Loucy (cell line): ENCODE data around the gene RBM8A.

Experiments
- H2AFZ ChIP-seq: fragments of 200-600 bp; sonication (generic); 2 replicates; pipeline ENCODE4 v1.6.0; 2016; ENCODE audit warnings: antibody characterized with exemption, mild to moderate bottlenecking, low read length, moderate library complexity
- H3F3A ChIP-seq: fragments of 200-600 bp; 2 replicates; pipeline ENCODE4 v1.6.0; 2016; ENCODE audit warnings: antibody characterized with exemption, low read depth, mild to moderate bottlenecking
- H3K27me3 ChIP-seq: fragments of 200-600 bp; sonication (generic); 2 replicates; pipeline ENCODE4 v1.6.1; 2014; ENCODE audit warnings: low read length, mild to moderate bottlenecking; ENCODE audit not compliant: insufficient read depth, poor library complexity, severe bottlenecking
- H3K36me3 ChIP-seq: fragments of 200-600 bp; sonication (generic); 2 replicates; pipeline ENCODE4 v1.6.1; 2016; ENCODE audit warnings: low read length; ENCODE audit not compliant: insufficient read depth
- H3K4me1 ChIP-seq: fragments of 200-600 bp; sonication (generic); 2 replicates; pipeline ENCODE4 v1.5.1; 2014; ENCODE audit warnings: low read length, mild to moderate bottlenecking; ENCODE audit not compliant: insufficient read depth, poor library complexity, severe bottlenecking
- H3K4me2 ChIP-seq: fragments of 200-600 bp; sonication (generic); 2 replicates; pipeline ENCODE4 v1.6.0; 2014; ENCODE audit warnings: antibody characterized with exemption, low read length, low read depth, mild to moderate bottlenecking; ENCODE audit not compliant: poor library complexity, severe bottlenecking
- H3K4me3 ChIP-seq: fragments of 200-600 bp; sonication (generic); 2 replicates; pipeline ENCODE4 v1.5.1; 2014; ENCODE audit warnings: low read length, mild to moderate bottlenecking, mixed read lengths; ENCODE audit not compliant: poor library complexity, severe bottlenecking
- H3K79me2 ChIP-seq: fragments of 200-600 bp; sonication (generic); 2 replicates; pipeline ENCODE4 v1.6.1; 2014; ENCODE audit warnings: low read length; ENCODE audit not compliant: insufficient read depth
- H3K9ac ChIP-seq: fragments of 200-600 bp; sonication (generic); 2 replicates; pipeline ENCODE4 v1.6.0; 2014; ENCODE audit warnings: mild to moderate bottlenecking, low read depth, low read length, moderate library complexity; ENCODE audit not compliant: poor library complexity, severe bottlenecking
- H3K9me2 ChIP-seq: fragments of 200-600 bp; sonication (generic); replicated peaks from 2 replicates; pipeline ENCODE4 v1.6.1; 2016; ENCODE audit warnings: low read depth, low read length, mixed read lengths
- H3K9me3 ChIP-seq: fragments of 200-600 bp; sonication (generic); 2 replicates; pipeline ENCODE4 v1.6.1; 2014; ENCODE audit warnings: mild to moderate bottlenecking, antibody characterized with exemption, low read length, low read depth; ENCODE audit not compliant: insufficient read depth
- H4K20me1 ChIP-seq: fragments of 200-600 bp; sonication (generic); 2 replicates; pipeline ENCODE4 v1.6.0; 2014; ENCODE audit warnings: antibody characterized with exemption, low read length, mild to moderate bottlenecking; ENCODE audit not compliant: insufficient read depth, poor library complexity, severe bottlenecking
- CTCF ChIP-seq: fragments of 200-600 bp; sonication (generic); conservative IDR thresholded peaks from 2 replicates; pipeline ENCODE4 v1.5.1; 2014; ENCODE audit warnings: mild to moderate bottlenecking, antibody characterized with exemption, low read length
- EZH2phosphoT487 ChIP-seq: fragments of 200-600 bp; IDR thresholded peaks from 2 replicates; pipeline ENCODE4 v1.6.1; 2018; ENCODE audit warnings: antibody characterized with exemption, mild to moderate bottlenecking, moderate library complexity, borderline replicate concordance

The RBM8A gene

GRCh38 chr1:145897969-145898368 lies 29.3 kb downstream of the RBM8A start:
- Histone ChIP-seq H3K79me2 (no peaks in the 10 kb centered on the region), H3K4me1 (no peaks in the 10 kb centered on the region), H3K9me3 (no peaks in the 10 kb centered on the region), H3K9ac (no peak overlapping the region), H3K9me2 (no peaks in the 10 kb centered on the region), H3K27me3 (no peaks in the 10 kb centered on the region), H3K4me3 (no peak overlapping the region), H2AFZ (no peak overlapping the region), H4K20me1 (no peaks in the 10 kb centered on the region), H3K4me2 (no peak overlapping the region), H3K36me3 (no peaks in the 10 kb centered on the region), H3F3A (no peaks in the 10 kb centered on the region)
- TF ChIP-seq EZH2phosphoT487 (no peak), CTCF (no peak)

DNA sequence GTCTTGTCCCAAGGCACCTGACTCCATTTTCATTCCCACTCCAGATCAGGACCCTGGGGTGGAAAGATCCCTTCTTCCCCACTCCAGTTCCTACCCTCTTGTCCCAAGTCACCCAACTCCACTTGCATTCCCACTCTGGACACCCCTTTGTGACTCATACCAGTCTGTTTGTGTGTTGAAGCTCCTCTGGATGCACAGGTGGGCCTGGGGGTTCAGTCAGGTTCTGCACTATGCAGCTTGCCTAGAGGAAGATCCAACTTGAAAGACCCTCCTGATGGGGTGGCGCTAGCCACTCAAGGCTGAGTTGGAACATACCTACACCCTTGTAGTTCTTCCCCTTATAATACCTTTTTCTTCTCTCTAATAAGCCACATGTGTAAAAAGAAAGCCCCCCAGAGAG lies 31.8 kb downstream of the RBM8A start:
- no peaks in the 10 kb centered on the region for H3F3A ChIP-seq

DNA sequence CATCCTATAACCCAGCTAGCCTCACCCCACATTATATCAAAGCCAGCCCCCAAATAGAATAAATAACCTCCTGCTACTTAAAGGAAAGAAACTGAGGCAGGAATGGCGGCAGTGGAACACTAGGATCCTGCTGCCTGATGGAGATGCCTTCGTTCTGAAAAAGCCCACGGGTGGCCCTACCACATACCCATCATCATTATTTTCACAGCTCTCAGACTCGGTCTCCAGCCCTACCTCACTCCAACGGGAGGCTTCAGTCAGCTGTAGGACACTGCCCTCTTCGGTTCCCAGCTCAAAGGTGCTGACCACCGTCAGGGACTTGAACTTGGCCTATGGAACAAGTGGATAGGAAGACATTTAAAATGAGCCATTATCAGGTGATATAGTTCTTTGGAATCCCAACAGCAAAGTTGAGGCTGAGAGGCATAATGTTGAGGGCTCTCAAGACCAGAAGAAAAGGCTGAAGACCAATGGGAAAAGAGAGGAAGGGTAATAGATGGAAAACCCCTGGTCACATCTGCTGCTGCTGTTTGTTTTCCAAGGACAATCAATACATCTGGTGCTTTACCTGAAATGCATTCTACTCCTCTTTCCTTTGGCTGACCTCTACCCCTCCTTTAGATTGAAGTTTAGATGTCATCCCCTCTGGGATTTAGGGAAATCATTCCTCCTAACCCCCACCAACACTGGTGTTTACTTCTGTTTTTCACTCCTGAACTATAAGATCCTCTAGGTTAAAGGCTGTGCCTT lies 33.8 kb downstream of the RBM8A start:
- Histone ChIP-seq H3K9me3 (no peaks in the 10 kb centered on the region), H3K79me2 (no peaks in the 10 kb centered on the region), H3K36me3 (no peaks in the 10 kb centered on the region), H4K20me1 (no peaks in the 10 kb centered on the region), H3K9me2 (no peaks in the 10 kb centered on the region), H2AFZ (no peak overlapping the region), H3K4me3 (no peak overlapping the region), H3K4me1 (no peaks in the 10 kb centered on the region), H3K9ac (no peak overlapping the region), H3F3A (no peaks in the 10 kb centered on the region), H3K4me2 (no peak overlapping the region), H3K27me3 (no peaks in the 10 kb centered on the region)
- TF ChIP-seq EZH2phosphoT487 (no peak), CTCF (no peak)

More for the DNA sequence above, 31.8 kb downstream of the RBM8A start:
- Histone ChIP-seq H3K4me2 (no peak overlapping the region), H3K4me3 (no peak overlapping the region), H3K9me2 (no peaks in the 10 kb centered on the region), H3K79me2 (no peaks in the 10 kb centered on the region), H4K20me1 (no peaks in the 10 kb centered on the region), H2AFZ (no peak overlapping the region), H3K4me1 (no peaks in the 10 kb centered on the region), H3K9me3 (no peaks in the 10 kb centered on the region), H3K9ac (no peak overlapping the region), H3K36me3 (no peaks in the 10 kb centered on the region), H3K27me3 (no peaks in the 10 kb centered on the region)
- TF ChIP-seq CTCF (no peak), EZH2phosphoT487 (no peak)
